HCT116 (cell line): ENCODE measurements around the gene CFAP47.

Experiments used
- CBX3 ChIP-seq: IDR thresholded peaks from 2 replicates; pipeline ENCODE4 v1.6.1; 2012; ENCODE audit warnings: low read depth
- CTCF ChIP-seq, 3 experiments: fragments of 200-600 bp in 1 of 3; sonication (generic) in 1 of 3; IDR thresholded peaks in 2 of 3; conservative IDR thresholded peaks in 1 of 3; 2 replicates each; pipeline ENCODE4 v1.5.1; 2012 to 2017; ENCODE audit warnings: low read depth in 2 of 3, low read length in 2 of 3, antibody characterized with exemption in 1 of 3, borderline replicate concordance in 1 of 3, control low read depth in 1 of 3, mild to moderate bottlenecking in 1 of 3, mixed read lengths in 1 of 3, mixed run types in 1 of 3, moderate library complexity in 1 of 3; ENCODE audit not compliant: insufficient read depth in 1 of 3
- EGR1 ChIP-seq: IDR thresholded peaks from 2 replicates; pipeline ENCODE4 v1.6.1; 2012; ENCODE audit warnings: low read depth
- EZH2 ChIP-seq: fragments of 200-600 bp; sonication (generic); IDR thresholded peaks from 2 replicates; pipeline ENCODE4 v1.6.1; 2017; ENCODE audit warnings: antibody characterized with exemption, mixed run types
- EZH2phosphoT487 ChIP-seq: fragments of 200-600 bp; IDR thresholded peaks from 2 replicates; pipeline ENCODE4 v1.6.1; 2018; ENCODE audit warnings: antibody characterized with exemption, borderline replicate concordance
- MAX ChIP-seq: IDR thresholded peaks from 2 replicates; pipeline ENCODE4 v1.6.1; 2012
- POLR2A ChIP-seq: IDR thresholded peaks from 2 replicates; pipeline ENCODE4 v1.7.0; 2011; ENCODE audit warnings: borderline replicate concordance; ENCODE audit not compliant: insufficient read depth, insufficient read length; ENCODE audit errors: extremely low read depth
- POLR2AphosphoS5 ChIP-seq: IDR thresholded peaks from 2 replicates; pipeline ENCODE4 v1.6.1; 2011; ENCODE audit warnings: mild to moderate bottlenecking, low read depth, low read length, moderate library complexity
- RAD21 ChIP-seq: IDR thresholded peaks from 2 replicates; pipeline ENCODE4 v1.6.1; 2012; ENCODE audit warnings: low read depth, mild to moderate bottlenecking
- REST ChIP-seq: IDR thresholded peaks from 2 replicates; pipeline ENCODE4 v1.6.1; 2012; ENCODE audit warnings: low read depth
- SP1 ChIP-seq: IDR thresholded peaks from 2 replicates; pipeline ENCODE4 v1.6.1; 2012; ENCODE audit warnings: low read depth
- TCF7L2 ChIP-seq: IDR thresholded peaks from 2 replicates; pipeline ENCODE4 v1.7.0; 2011; ENCODE audit warnings: borderline replicate concordance, inconsistent platforms; ENCODE audit not compliant: insufficient read depth, insufficient read length; ENCODE audit errors: extremely low read depth
- YY1 ChIP-seq: IDR thresholded peaks from 2 replicates; pipeline ENCODE4 v1.6.1; 2011; ENCODE audit warnings: low read length, low read depth, moderate library complexity, mild to moderate bottlenecking; ENCODE audit not compliant: insufficient replicate concordance; ENCODE audit errors: extremely low read depth
- ZNF274 ChIP-seq: fragments of 200-500 bp; sonication (Bioruptor generic); IDR thresholded peaks from 2 replicates; pipeline ENCODE4 v1.6.1; 2014; ENCODE audit warnings: mild to moderate bottlenecking, low read depth, low read length, inconsistent platforms

- TF ChIP-seq CTCF (IDR thresholded peaks at IDR 0.05 in 2 of 3, conservative IDR thresholded peaks at IDR 0.05 in 1 of 3; ENCODE audit: borderline replicate concordance in 1 of 3, insufficient read depth in 1 of 3, low read depth in 2 of 3, low read length in 2 of 3), result no peak
- no peak for TF ChIP-seq TCF7L2
- TF ChIP-seq POLR2A, result no peak
- TF ChIP-seq POLR2AphosphoS5, result no peak
- no peak for TF ChIP-seq CBX3
- no peak for TF ChIP-seq YY1
- TF ChIP-seq EZH2phosphoT487, result no peak
- TF ChIP-seq RAD21, result no peak
- TF ChIP-seq EZH2, result no peak
- no peak for TF ChIP-seq MAX
- no peak for TF ChIP-seq REST
- no peak for TF ChIP-seq SP1
- no peak for TF ChIP-seq EGR1
- TF ChIP-seq ZNF274, result no peak
Observed at GRCh38 chrX:36071061-36071460, 151.5 kb downstream of the CFAP47 start.
